Measurements from ENCODE around the gene GALT.

DNA sequence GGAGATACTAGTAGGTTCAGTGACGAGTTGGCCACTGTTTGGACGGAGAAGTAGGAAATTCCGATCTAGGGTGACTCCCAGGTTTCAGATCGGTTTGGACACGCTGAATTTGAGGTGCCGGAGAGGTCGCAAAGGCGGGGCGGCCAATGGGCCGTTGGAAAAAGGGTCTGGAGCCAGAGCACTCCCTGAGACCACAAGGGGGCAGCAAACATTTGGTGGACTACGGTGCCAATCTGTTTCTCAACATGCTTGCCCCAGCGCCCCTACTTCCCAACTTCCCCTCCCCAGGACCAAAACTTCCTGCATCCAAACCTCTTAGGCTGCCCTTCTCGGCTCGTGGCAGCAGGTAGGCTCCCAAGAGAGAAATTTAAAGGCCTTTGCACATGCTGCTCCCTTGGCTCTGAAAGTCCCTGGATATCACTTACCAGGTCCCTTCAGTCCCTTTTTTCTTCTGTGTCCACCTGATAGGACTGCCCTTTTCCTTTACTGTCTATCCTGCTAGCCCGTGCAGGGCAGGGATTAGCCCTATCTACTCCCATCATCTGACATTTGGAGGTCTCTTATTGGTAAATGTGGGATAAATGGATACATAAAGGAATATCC lies 33.6 kb upstream of the GALT start:
- TF ChIP-seq CTCF (IDR thresholded peaks at IDR 0.05) = peak; percentile 80 to 89 (median 84)
- TF ChIP-seq POLR2A (IDR thresholded peaks at IDR 0.05) = no peak
